Measurements from ENCODE around the gene PDE6H.
A peak's percentile ranks its signal among the peaks of the same experiment; 100 is the strongest.

The PDE6H gene

DNA sequence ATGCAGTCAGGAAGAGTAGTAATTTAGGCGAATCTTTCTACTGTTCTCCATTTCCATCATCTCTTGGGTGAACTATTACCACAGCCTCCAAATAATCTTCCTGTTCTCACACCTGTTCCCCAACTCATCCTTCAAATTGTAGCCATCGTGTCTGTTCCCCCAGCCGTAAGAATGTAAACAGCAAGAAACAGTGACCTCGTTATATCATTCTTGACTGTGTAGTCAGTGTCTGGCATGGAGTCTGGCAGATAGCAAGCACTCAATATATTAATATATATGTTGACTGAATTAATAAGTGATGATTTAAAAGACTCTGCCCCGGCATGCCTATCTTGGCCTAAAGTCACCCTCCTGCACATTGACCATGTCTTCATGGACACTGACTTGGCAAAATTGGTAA is 20.3 kb downstream of the PDE6H start:
- no peaks in the 10 kb centered on the region for H3K9me3 ChIP-seq (replicated peaks; ENCODE audit: insufficient read depth, low read length)
- no peaks in the 10 kb centered on the region for H3K79me2 ChIP-seq (ENCODE audit: low read length)
- H3K9me2 ChIP-seq (replicated peaks; ENCODE audit: insufficient read depth, low read length) = no peaks in the 10 kb centered on the region
- H3F3A ChIP-seq (ENCODE audit: insufficient read depth, low read length) = peaks cover 12% of the 10 kb centered on the region; the same call in 1 of the 2 replicates
- no peak overlapping the region for H3K4me3 ChIP-seq (ENCODE audit: low read length)
- no peak overlapping the region for H3K9ac ChIP-seq (ENCODE audit: low read length)
- no peaks in the 10 kb centered on the region for H3K27me3 ChIP-seq (replicated peaks; ENCODE audit: insufficient read depth, low read length)
- TF ChIP-seq EZH2phosphoT487 (IDR thresholded peaks at IDR 0.05; ENCODE audit: low read length) = no peak
- TF ChIP-seq EZH2 (optimal IDR thresholded peaks at IDR 0.05; ENCODE audit: low read depth, low read length) = no peak
- TF ChIP-seq, protein P1, sequence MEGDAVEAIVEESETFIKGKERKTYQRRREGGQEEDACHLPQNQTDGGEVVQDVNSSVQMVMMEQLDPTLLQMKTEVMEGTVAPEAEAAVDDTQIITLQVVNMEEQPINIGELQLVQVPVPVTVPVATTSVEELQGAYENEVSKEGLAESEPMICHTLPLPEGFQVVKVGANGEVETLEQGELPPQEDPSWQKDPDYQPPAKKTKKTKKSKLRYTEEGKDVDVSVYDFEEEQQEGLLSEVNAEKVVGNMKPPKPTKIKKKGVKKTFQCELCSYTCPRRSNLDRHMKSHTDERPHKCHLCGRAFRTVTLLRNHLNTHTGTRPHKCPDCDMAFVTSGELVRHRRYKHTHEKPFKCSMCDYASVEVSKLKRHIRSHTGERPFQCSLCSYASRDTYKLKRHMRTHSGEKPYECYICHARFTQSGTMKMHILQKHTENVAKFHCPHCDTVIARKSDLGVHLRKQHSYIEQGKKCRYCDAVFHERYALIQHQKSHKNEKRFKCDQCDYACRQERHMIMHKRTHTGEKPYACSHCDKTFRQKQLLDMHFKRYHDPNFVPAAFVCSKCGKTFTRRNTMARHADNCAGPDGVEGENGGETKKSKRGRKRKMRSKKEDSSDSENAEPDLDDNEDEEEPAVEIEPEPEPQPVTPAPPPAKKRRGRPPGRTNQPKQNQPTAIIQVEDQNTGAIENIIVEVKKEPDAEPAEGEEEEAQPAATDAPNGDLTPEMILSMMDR (IDR thresholded peaks at IDR 0.05; ENCODE audit: low read length) = no peak
- DNase-seq = no peak
- H4K20me1 ChIP-seq (ENCODE audit: insufficient read depth, low read length) = no peaks in the 10 kb centered on the region
- H2AFZ ChIP-seq (ENCODE audit: low read length) = no peak overlapping the region
- peak overlapping the region; percentile 18; the same call in 1 of the 2 replicates for H3K27ac ChIP-seq (ENCODE audit: low read length)
- 0 out of 2 replicates have a peak overlapping the region, but pooled peaks have one; percentile 42 for H3K4me2 ChIP-seq (ENCODE audit: low read depth, low read length)
- H3K4me1 ChIP-seq (ENCODE audit: low read length) = peaks cover 41% of the 10 kb centered on the region
- H3K36me3 ChIP-seq (replicated peaks; ENCODE audit: insufficient read depth, low read length) = no peaks in the 10 kb centered on the region

DNA sequence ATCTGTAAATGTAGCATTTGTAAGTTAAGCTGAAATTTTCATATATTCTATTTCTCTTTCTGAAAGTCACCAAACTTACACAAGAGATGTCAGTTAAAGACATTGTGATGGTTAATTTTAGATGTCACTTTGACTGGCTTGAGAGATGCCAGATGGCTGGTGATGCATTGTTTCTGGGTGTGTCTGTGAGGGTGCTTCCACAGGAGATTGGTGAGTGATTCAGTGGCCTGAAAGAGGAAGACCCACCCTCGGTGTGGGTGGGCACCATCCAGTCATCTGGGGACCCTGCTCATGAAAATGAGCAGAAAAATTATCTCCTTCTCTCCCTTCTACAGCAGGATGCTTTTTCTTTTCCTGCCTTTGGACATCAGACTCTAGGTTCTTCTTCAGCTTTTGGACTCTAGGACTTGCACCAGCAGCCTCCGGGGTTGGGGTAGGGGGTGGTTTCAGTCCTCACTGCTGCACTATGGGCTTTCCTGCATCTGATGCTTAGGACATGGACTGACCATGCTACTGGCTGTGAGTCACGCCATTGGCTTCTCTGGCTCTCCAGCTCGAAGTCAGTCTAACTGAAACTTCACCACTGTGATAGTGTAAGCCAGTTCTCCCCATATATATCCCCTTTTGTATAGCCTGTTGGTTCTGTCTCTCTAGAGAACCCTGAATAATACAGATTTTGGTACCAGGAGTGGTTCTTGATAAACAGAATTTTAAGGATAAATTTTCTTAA is 20.9 kb downstream of the PDE6H start:
- Histone ChIP-seq H3K27me3 (replicated peaks; ENCODE audit: insufficient read depth, low read length) (no peaks in the 10 kb centered on the region), H3K4me1 (ENCODE audit: low read length) (peaks cover 37% of the 10 kb centered on the region), H3K4me2 (ENCODE audit: low read depth, low read length) (peak overlapping the region; percentile 42; the same call in 1 of the 2 replicates), H3K9me2 (replicated peaks; ENCODE audit: insufficient read depth, low read length) (no peaks in the 10 kb centered on the region), H3F3A (ENCODE audit: insufficient read depth, low read length) (peaks cover 12% of the 10 kb centered on the region; the same call in 1 of the 2 replicates), H3K79me2 (ENCODE audit: low read length) (no peaks in the 10 kb centered on the region), H3K4me3 (ENCODE audit: low read length) (no peak overlapping the region), H4K20me1 (ENCODE audit: insufficient read depth, low read length) (no peaks in the 10 kb centered on the region), H3K36me3 (replicated peaks; ENCODE audit: insufficient read depth, low read length) (no peaks in the 10 kb centered on the region), H3K9me3 (replicated peaks; ENCODE audit: insufficient read depth, low read length) (no peaks in the 10 kb centered on the region), H3K9ac (ENCODE audit: low read length) (no peak overlapping the region), H3K27ac (ENCODE audit: low read length) (peak overlapping the region; percentile 18; the same call in 1 of the 2 replicates), H2AFZ (ENCODE audit: low read length) (peak overlapping the region; percentile 28)
- peak; percentile 29 for DNase-seq
- TF ChIP-seq, protein P1 (IDR thresholded peaks at IDR 0.05; ENCODE audit: low read length) = no peak
- TF ChIP-seq EZH2 (optimal IDR thresholded peaks at IDR 0.05; ENCODE audit: low read depth, low read length) (no peak), EZH2phosphoT487 (IDR thresholded peaks at IDR 0.05; ENCODE audit: low read length) (no peak)

DNA sequence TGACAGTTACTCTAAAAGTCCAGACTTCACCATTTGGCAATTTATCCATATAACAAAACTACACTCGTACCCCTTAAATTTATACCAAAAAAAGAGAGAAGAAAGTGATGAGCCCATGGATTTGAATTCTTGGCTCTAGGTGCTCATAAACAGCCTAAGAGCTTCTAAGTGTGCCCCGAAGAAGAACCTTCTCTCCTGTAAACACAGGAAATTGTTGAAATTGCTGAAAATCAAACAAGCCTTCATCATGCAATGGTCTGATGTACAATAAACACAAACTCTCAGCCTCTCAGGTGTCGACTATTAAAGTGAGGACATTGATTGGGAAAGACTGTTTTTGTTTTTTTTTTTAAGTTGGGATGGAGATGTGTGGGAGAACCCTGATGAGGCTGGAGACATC is 21.8 kb downstream of the PDE6H start:
- TF ChIP-seq EZH2 (optimal IDR thresholded peaks at IDR 0.05; ENCODE audit: low read depth, low read length) (no peak), EZH2phosphoT487 (IDR thresholded peaks at IDR 0.05; ENCODE audit: low read length) (no peak)
- TF ChIP-seq, protein P1 (IDR thresholded peaks at IDR 0.05; ENCODE audit: low read length) = no peak
- no peaks in the 10 kb centered on the region for H3K9me2 ChIP-seq (replicated peaks; ENCODE audit: insufficient read depth, low read length)
- no peaks in the 10 kb centered on the region for H3K79me2 ChIP-seq (ENCODE audit: low read length)
- no peaks in the 10 kb centered on the region for H3K27me3 ChIP-seq (replicated peaks; ENCODE audit: insufficient read depth, low read length)
- no peak overlapping the region for H2AFZ ChIP-seq (ENCODE audit: low read length)
- peaks cover 28% of the 10 kb centered on the region for H3K4me1 ChIP-seq (ENCODE audit: low read length)
- no peak for DNase-seq
- H4K20me1 ChIP-seq (ENCODE audit: insufficient read depth, low read length) = no peaks in the 10 kb centered on the region
- H3K36me3 ChIP-seq (replicated peaks; ENCODE audit: insufficient read depth, low read length) = no peaks in the 10 kb centered on the region
- no peak overlapping the region for H3K4me2 ChIP-seq (ENCODE audit: low read depth, low read length)
- no peak overlapping the region for H3K9ac ChIP-seq (ENCODE audit: low read length)
- no peak overlapping the region for H3K27ac ChIP-seq (ENCODE audit: low read length)
- H3K9me3 ChIP-seq (replicated peaks; ENCODE audit: insufficient read depth, low read length) = no peaks in the 10 kb centered on the region
- peaks cover 7% of the 10 kb centered on the region; the same call in 1 of the 2 replicates for H3F3A ChIP-seq (ENCODE audit: insufficient read depth, low read length)
- H3K4me3 ChIP-seq (ENCODE audit: low read length) = no peak overlapping the region

Measured in MM.1S (cell line).